Measurements from ENCODE around the gene MED13L.

The MED13L gene

GRCh38 chr12:116213885-116214527 is 63.5 kb downstream of the MED13L start:
- no peak for DNase-seq (ENCODE audit: low read depth, low spot score)

GRCh38 chr12:116213014-116213413 is 64.5 kb downstream of the MED13L start:
- no peak for DNase-seq (ENCODE audit: low read depth, low spot score)

- no peak for DNase-seq (ENCODE audit: low read depth, low spot score)
Observed at GRCh38 chr12:116210762-116211161, 66.7 kb downstream of the MED13L start.

- DNase-seq (ENCODE audit: low read depth, low spot score), result peak; percentile 62
Observed at GRCh38 chr12:116210131-116210530, 67.4 kb downstream of the MED13L start.

GRCh38 chr12:116209503-116209902 is 68.0 kb downstream of the MED13L start:
- DNase-seq (ENCODE audit: low read depth, low spot score), result no peak

GRCh38 chr12:116207274-116207673 is 70.2 kb downstream of the MED13L start:
- no peak for DNase-seq (ENCODE audit: low read depth, low spot score)

GRCh38 chr12:116206828-116207227 is 70.7 kb downstream of the MED13L start:
- no peak for DNase-seq (ENCODE audit: low read depth, low spot score)

- DNase-seq (ENCODE audit: low read depth, low spot score), result no peak
Observed at GRCh38 chr12:116204785-116205184, 72.7 kb downstream of the MED13L start.

- DNase-seq (ENCODE audit: low read depth, low spot score), result no peak
Observed at GRCh38 chr12:116204169-116204568, 73.3 kb downstream of the MED13L start.

GRCh38 chr12:116202940-116203339 is 74.6 kb downstream of the MED13L start:
- peak; percentile 22 for DNase-seq (ENCODE audit: low read depth, low spot score)

- peak; percentile 29 for DNase-seq (ENCODE audit: low read depth, low spot score)
Observed at GRCh38 chr12:116202433-116202832, 75.1 kb downstream of the MED13L start.

- DNase-seq (ENCODE audit: low read depth, low spot score), result peak; percentile 40
Observed at GRCh38 chr12:116201908-116202307, 75.6 kb downstream of the MED13L start.

- DNase-seq (ENCODE audit: low read depth, low spot score), result no peak
Observed at GRCh38 chr12:116201359-116201758, 76.1 kb downstream of the MED13L start.

GRCh38 chr12:116200812-116201211 is 76.7 kb downstream of the MED13L start:
- peak; percentile 26 for DNase-seq (ENCODE audit: low read depth, low spot score)

GRCh38 chr12:116199160-116199706 is 78.3 kb downstream of the MED13L start:
- DNase-seq (ENCODE audit: low read depth, low spot score), result no peak

- DNase-seq (ENCODE audit: low read depth, low spot score), result no peak
Observed at GRCh38 chr12:116196752-116197718, 80.5 kb downstream of the MED13L start.

GRCh38 chr12:116196226-116196625 is 81.3 kb downstream of the MED13L start:
- no peak for DNase-seq (ENCODE audit: low read depth, low spot score)

- no peak for DNase-seq (ENCODE audit: low read depth, low spot score)
Observed at GRCh38 chr12:116194935-116195431, 82.5 kb downstream of the MED13L start.

- DNase-seq (ENCODE audit: low read depth, low spot score), result no peak
Observed at GRCh38 chr12:116189692-116190091, 87.8 kb downstream of the MED13L start.

- DNase-seq (ENCODE audit: low read depth, low spot score), result no peak
Observed at GRCh38 chr12:116188581-116188980, 88.9 kb downstream of the MED13L start.

GRCh38 chr12:116187151-116187511 is 90.4 kb downstream of the MED13L start:
- DNase-seq (ENCODE audit: low read depth, low spot score), result no peak

- no peak for DNase-seq (ENCODE audit: low read depth, low spot score)
Observed at GRCh38 chr12:116186482-116187150, 90.9 kb downstream of the MED13L start.
